ENCODE data around the gene ETV5. TPM values are rescaled to one million over a fixed set of nuclear protein-coding genes. Genes with fewer than 3 reads are reported as not detected.

ETV5 gene
- total RNA-seq, 1 experiment from 2014 or later = 90.6 TPM

GRCh38 chr3:186097317-186097662 is 11.6 kb downstream of the ETV5 start:
- no peak for DNase-seq (ENCODE audit: low read depth)

GRCh38 chr3:186096290-186096689 is 12.6 kb downstream of the ETV5 start:
- DNase-seq (ENCODE audit: low read depth) = no peak

GRCh38 chr3:186095561-186096081 is 13.3 kb downstream of the ETV5 start:
- DNase-seq (ENCODE audit: low read depth) = no peak

- DNase-seq (ENCODE audit: low read depth) = no peak
Observed at GRCh38 chr3:186094696-186095425, 14.0 kb downstream of the ETV5 start.

- DNase-seq (ENCODE audit: low read depth) = no peak
Observed at GRCh38 chr3:186094271-186094670, 14.6 kb downstream of the ETV5 start.

- DNase-seq (ENCODE audit: low read depth) = no peak
Observed at GRCh38 chr3:186093271-186093900, 15.5 kb downstream of the ETV5 start.

- DNase-seq (ENCODE audit: low read depth) = no peak
Observed at GRCh38 chr3:186092360-186093070, 16.4 kb downstream of the ETV5 start.

- no peak for DNase-seq (ENCODE audit: low read depth)
Observed at GRCh38 chr3:186090901-186091300, 18.0 kb downstream of the ETV5 start.

GRCh38 chr3:186088335-186088734 is 20.6 kb downstream of the ETV5 start:
- DNase-seq (ENCODE audit: low read depth) = no peak

GRCh38 chr3:186084264-186084663 is 24.6 kb downstream of the ETV5 start:
- DNase-seq (ENCODE audit: low read depth) = no peak

- no peak for DNase-seq (ENCODE audit: low read depth)
Observed at GRCh38 chr3:186083746-186084145, 25.1 kb downstream of the ETV5 start.

- DNase-seq (ENCODE audit: low read depth) = no peak
Observed at GRCh38 chr3:186082150-186082549, 26.7 kb downstream of the ETV5 start.

GRCh38 chr3:186081678-186082077 is 27.2 kb downstream of the ETV5 start:
- DNase-seq (ENCODE audit: low read depth) = no peak

GRCh38 chr3:186080849-186081438 is 27.9 kb downstream of the ETV5 start:
- no peak for DNase-seq (ENCODE audit: low read depth)

- DNase-seq (ENCODE audit: low read depth) = no peak
Observed at GRCh38 chr3:186079925-186080324, 29.0 kb downstream of the ETV5 start.

- no peak for DNase-seq (ENCODE audit: low read depth)
Observed at GRCh38 chr3:186077466-186077865, 31.4 kb downstream of the ETV5 start.

- no peak for DNase-seq (ENCODE audit: low read depth)
Observed at GRCh38 chr3:186075931-186076567, 32.8 kb downstream of the ETV5 start.

- DNase-seq (ENCODE audit: low read depth) = no peak
Observed at GRCh38 chr3:186075489-186075888, 33.4 kb downstream of the ETV5 start.

GRCh38 chr3:186073641-186074040 is 35.2 kb downstream of the ETV5 start:
- DNase-seq (ENCODE audit: low read depth) = no peak

- DNase-seq (ENCODE audit: low read depth) = no peak
Observed at GRCh38 chr3:186070996-186071395, 37.9 kb downstream of the ETV5 start.

- no peak for DNase-seq (ENCODE audit: low read depth)
Observed at GRCh38 chr3:186070550-186070949, 38.3 kb downstream of the ETV5 start.

Data from HT1080 (cell line).